Measurements from ENCODE around the gene HIP1.

DNA sequence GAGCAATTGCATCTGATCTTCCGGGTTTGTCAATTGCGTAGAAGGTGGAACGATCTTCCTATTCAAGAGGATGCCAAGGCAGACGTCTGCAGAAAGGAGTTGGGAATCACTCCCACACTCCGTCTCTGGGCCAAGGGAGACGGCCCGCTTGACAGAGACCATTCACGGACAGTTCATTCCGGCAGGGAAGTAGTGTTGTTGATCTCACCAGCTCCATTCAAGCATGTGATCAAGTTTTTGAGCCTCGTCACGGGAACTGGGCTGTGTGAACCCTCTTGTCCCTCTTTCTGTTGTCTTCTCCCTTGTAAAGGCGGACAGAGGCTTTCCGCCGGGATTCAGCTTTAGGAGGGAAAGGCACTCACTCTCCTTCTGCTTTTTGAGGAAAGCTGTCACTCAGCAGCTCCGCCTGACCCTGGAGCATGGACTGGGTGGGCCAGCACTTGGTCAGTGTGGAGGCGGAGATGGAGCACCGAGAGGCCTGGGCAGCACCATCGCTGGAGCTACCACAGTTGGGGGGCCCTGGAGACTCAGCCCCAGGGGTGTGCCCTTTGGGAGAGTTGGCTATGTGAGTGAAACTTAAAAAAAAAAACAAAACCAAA, 201.7 kb downstream of the HIP1 start:
- no peak for TF ChIP-seq ZNF764 (CRISPR knock-in tag; IDR thresholded peaks at IDR 0.05; ENCODE audit: low read depth)
- no peak for TF ChIP-seq EZH2 (IDR thresholded peaks at IDR 0.05; ENCODE audit: borderline replicate concordance, low read depth, low read length)
- no peak for TF ChIP-seq PKNOX1 (IDR thresholded peaks at IDR 0.05)
- TF ChIP-seq POLR2A (conservative IDR thresholded peaks at IDR 0.05): no peak
- no peak for TF ChIP-seq CTCF (IDR thresholded peaks at IDR 0.05 in 2 of 3, conservative IDR thresholded peaks at IDR 0.05 in 1 of 3; ENCODE audit: insufficient read depth in 2 of 3, low read depth in 1 of 3, low read length in 3 of 3)
- no peak for TF ChIP-seq ZNF212 (CRISPR knock-in tag; IDR thresholded peaks at IDR 0.05)
- TF ChIP-seq TRIM24 (IDR thresholded peaks at IDR 0.05): no peak
- no peak for TF ChIP-seq SRF (CRISPR knock-in tag; IDR thresholded peaks at IDR 0.05)
- TF ChIP-seq NR2C2 (CRISPR knock-in tag; IDR thresholded peaks at IDR 0.05): no peak
- no peak for TF ChIP-seq NR2C2 (tag; IDR thresholded peaks at IDR 0.05)
- TF ChIP-seq RBBP5 (IDR thresholded peaks at IDR 0.05; ENCODE audit: borderline replicate concordance, insufficient read depth, low read length, poor library complexity, severe bottlenecking): no peak
- no peak for TF ChIP-seq TSHZ1 (CRISPR knock-in tag; IDR thresholded peaks at IDR 0.05)
- TF ChIP-seq CREB1 (IDR thresholded peaks at IDR 0.05): no peak
- TF ChIP-seq CREB1 (CRISPR knock-in tag; IDR thresholded peaks at IDR 0.05): no peak
- no peak for TF ChIP-seq STAT6 (CRISPR knock-in tag; IDR thresholded peaks at IDR 0.05)
